CD8-positive, alpha-beta memory T cell (primary cell): ENCODE data around the gene OR8K5. TPM values are rescaled to one million over a fixed set of nuclear protein-coding genes. Genes with fewer than 3 reads are reported as not detected.

Experiments used
- CTCF ChIA-PET: fragments of 350-600 bp; sonication (Branson Sonifier 250); formaldehyde crosslinking; loops from one replicate; lab custom pipeline; 2021; ENCODE audit warnings: antibody characterized with exemption; lab: Charles Lee
- POLR2A ChIA-PET: fragments of 350-600 bp; sonication (Branson Sonifier 250); formaldehyde crosslinking; loops from one replicate; lab custom pipeline; 2021; ENCODE audit warnings: antibody characterized with exemption; lab: Charles Lee
- DNase-seq, 5 donors: peaks; one replicate each; pipeline versions ENCODE4 v3.0.0 to v3.0.0-alpha.2; 2020 to 2022; ENCODE audit warnings: mixed read lengths in 1 of 5
- H3K27ac ChIP-seq: one replicate; pipeline ENCODE4 v1.7.0; 2013; ENCODE audit warnings: low read depth, mild to moderate bottlenecking, low read length, moderate library complexity
- H3K27me3 ChIP-seq: 2 replicates; pipeline ENCODE4 v1.7.0; 2013; ENCODE audit warnings: low read length, mild to moderate bottlenecking; ENCODE audit not compliant: insufficient read depth, poor library complexity, severe bottlenecking
- H3K36me3 ChIP-seq: 2 replicates; pipeline ENCODE4 v1.7.0; 2013; ENCODE audit warnings: mild to moderate bottlenecking, low read length, moderate library complexity; ENCODE audit not compliant: insufficient read depth
- H3K4me1 ChIP-seq: 2 replicates; pipeline ENCODE4 v1.7.0; 2013; ENCODE audit warnings: mild to moderate bottlenecking, low read length, moderate library complexity; ENCODE audit not compliant: insufficient read depth
- H3K4me3 ChIP-seq: 2 replicates; pipeline ENCODE4 v1.7.0; 2013; ENCODE audit warnings: mild to moderate bottlenecking, low read length
- H3K9me3 ChIP-seq: 2 replicates; pipeline ENCODE4 v1.7.0; 2013; ENCODE audit warnings: mild to moderate bottlenecking, low read length
- H3K27ac Mint-ChIP-seq, 8 donors: one replicate each; pipeline ENCODE4 v1.8.0; 2020 to 2021; ENCODE audit warnings: mixed read lengths in 8 of 8, mild to moderate bottlenecking in 6 of 8, inconsistent platforms in 3 of 8, moderate library complexity in 3 of 8
- H3K27me3 Mint-ChIP-seq, 2 donors: one replicate each; pipeline ENCODE4 v1.8.0; 2020 to 2021; ENCODE audit warnings: mixed read lengths in 2 of 2, mild to moderate bottlenecking in 1 of 2, moderate library complexity in 1 of 2
- H3K36me3 Mint-ChIP-seq, 3 donors: one replicate each; pipeline ENCODE4 v1.8.0; 2020 to 2021; ENCODE audit warnings: mixed read lengths in 3 of 3, inconsistent platforms in 1 of 3, mild to moderate bottlenecking in 1 of 3
- H3K4me1 Mint-ChIP-seq, 3 donors: one replicate each; pipeline ENCODE4 v1.8.0; 2020 to 2021; ENCODE audit warnings: mixed read lengths in 3 of 3, inconsistent platforms in 1 of 3, mild to moderate bottlenecking in 1 of 3
- H3K4me3 Mint-ChIP-seq, 7 donors: one replicate each; pipeline ENCODE4 v1.8.0; 2020 to 2021; ENCODE audit warnings: mixed read lengths in 7 of 7, mild to moderate bottlenecking in 6 of 7, moderate library complexity in 4 of 7, inconsistent platforms in 2 of 7
- H3K9me3 Mint-ChIP-seq, 5 donors: one replicate each; pipeline ENCODE4 v1.8.0; 2020 to 2022; ENCODE audit warnings: mixed read lengths in 5 of 5, mild to moderate bottlenecking in 3 of 5, moderate library complexity in 2 of 5, inconsistent platforms in 1 of 5
- polyA plus RNA-seq: library from polyadenylated mRNA; unstranded; fragments of 300-500 nt; fragmentation: Illumina TruSeq; gene quantifications from one replicate; pipeline ENCODE4 v1.2.3, GENCODE V29; 2021
- total RNA-seq, 2 experiments: library from RNA; stranded (reverse); gene quantifications; one replicate each; pipeline ENCODE4 v1.2.3, GENCODE V29; 2021

The OR8K5 gene, protein sequence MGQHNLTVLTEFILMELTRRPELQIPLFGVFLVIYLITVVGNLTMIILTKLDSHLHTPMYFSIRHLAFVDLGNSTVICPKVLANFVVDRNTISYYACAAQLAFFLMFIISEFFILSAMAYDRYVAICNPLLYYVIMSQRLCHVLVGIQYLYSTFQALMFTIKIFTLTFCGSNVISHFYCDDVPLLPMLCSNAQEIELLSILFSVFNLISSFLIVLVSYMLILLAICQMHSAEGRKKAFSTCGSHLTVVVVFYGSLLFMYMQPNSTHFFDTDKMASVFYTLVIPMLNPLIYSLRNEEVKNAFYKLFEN
- not detected for total RNA-seq
- polyA plus RNA-seq, result not detected

DNA sequence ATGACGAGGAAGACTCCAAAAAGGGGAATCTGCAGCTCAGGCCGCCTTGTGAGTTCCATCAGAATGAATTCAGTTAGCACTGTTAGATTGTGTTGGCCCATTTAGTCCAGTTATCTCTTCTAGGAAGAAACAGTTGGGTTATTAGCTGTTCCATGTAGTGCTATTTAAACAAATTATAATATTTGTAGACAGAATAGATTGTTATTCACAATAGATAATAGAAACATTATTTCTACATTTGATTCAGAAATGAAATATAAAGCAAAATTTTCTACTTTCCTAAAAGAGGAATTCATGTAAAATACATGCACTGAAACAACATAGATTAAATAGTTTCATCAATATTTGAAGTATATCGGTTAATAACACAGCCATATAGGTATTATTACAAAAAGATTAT, at the start of gene OR8K5:
TSS of gene OR8K5 (minus strand) at position 101 of the 400 bp plus-strand sequence. CDS start at position 101, 0 bp downstream.
- H3K27me3 Mint-ChIP-seq, result no peaks in the 10 kb centered on the region
- Histone ChIP-seq H3K4me1 (no peaks in the 10 kb centered on the region), H3K27me3 (no peaks in the 10 kb centered on the region), H3K27ac (no peak within 1 kb of the TSS), H3K4me3 (no peak within 1 kb of the TSS), H3K36me3 (no peaks in the 10 kb centered on the region), H3K9me3 (no peaks in the 10 kb centered on the region)
- H3K27ac Mint-ChIP-seq, result no peak within 1 kb of the TSS
- no peaks in the 10 kb centered on the region for H3K4me1 Mint-ChIP-seq
- H3K36me3 Mint-ChIP-seq, result no peaks in the 10 kb centered on the region
- no peak within 1 kb of the TSS for H3K4me3 Mint-ChIP-seq
- POLR2A ChIA-PET, result no interaction called here
- no peak for DNase-seq
- CTCF ChIA-PET, result no interaction called here
- peaks cover 12 to 44% (median 19%) of the 10 kb centered on the region in 5 donors for H3K9me3 Mint-ChIP-seq

DNA sequence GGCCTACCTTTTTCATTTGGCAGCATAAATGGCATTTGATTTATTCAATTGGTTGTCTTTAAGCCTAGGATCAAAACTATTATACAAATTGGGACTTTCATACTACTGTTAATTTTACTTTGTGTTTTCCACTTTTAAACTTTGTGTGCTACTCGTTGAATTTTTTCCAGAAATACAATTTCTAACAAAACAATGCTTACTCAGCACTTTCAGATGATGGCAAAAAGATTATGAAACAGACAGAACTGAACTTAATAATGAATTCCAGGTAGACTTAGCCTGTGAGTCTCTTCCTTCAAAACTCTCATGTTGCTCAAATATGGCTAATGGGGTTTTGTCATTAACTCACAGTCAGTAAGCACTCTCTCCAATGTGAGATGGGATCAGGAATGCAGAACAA, 47.7 kb upstream of the OR8K5 start:
- Histone ChIP-seq H3K4me3 (no peak overlapping the region), H3K27ac (no peak overlapping the region), H3K4me1 (no peaks in the 10 kb centered on the region), H3K9me3 (no peaks in the 10 kb centered on the region), H3K36me3 (no peaks in the 10 kb centered on the region), H3K27me3 (no peaks in the 10 kb centered on the region)
- POLR2A ChIA-PET, result no interaction called here
- H3K9me3 Mint-ChIP-seq, result peaks cover 7 to 48% (median 13%) of the 10 kb centered on the region in 5 donors
- no peak overlapping the region for H3K4me3 Mint-ChIP-seq
- no peaks in the 10 kb centered on the region for H3K27me3 Mint-ChIP-seq
- CTCF ChIA-PET, result no interaction called here
- DNase-seq, result no peak
- H3K27ac Mint-ChIP-seq, result no peak overlapping the region
- no peaks in the 10 kb centered on the region for H3K36me3 Mint-ChIP-seq
- H3K4me1 Mint-ChIP-seq, result no peaks in the 10 kb centered on the region

DNA sequence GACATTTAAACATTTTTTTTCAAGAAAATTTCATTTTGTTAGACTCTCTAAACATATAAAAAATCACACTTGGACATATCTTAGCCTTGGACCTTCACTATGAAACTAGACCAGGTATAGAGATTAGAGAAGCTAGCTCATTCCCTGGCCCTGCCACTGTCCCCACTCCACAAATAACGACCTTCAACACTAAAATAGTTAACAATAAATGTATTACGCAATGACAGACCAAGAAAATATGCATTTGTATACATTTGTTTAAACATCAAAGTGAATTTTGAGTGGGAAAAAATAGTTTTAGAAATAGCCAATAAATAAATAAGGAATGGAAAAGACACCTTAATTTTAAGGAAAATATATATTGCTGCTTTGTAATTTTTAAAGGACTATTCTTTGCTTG, 37.2 kb upstream of the OR8K5 start:
- peaks cover 3 to 29% (median 7%) of the 10 kb centered on the region in 5 donors for H3K9me3 Mint-ChIP-seq
- H3K36me3 Mint-ChIP-seq, result no peaks in the 10 kb centered on the region
- ChIA-PET POLR2A (no interaction called here), CTCF (no interaction called here)
- Histone ChIP-seq H3K4me3 (no peak overlapping the region), H3K27me3 (no peaks in the 10 kb centered on the region), H3K9me3 (no peaks in the 10 kb centered on the region), H3K27ac (no peak overlapping the region), H3K36me3 (no peaks in the 10 kb centered on the region), H3K4me1 (no peaks in the 10 kb centered on the region)
- H3K4me1 Mint-ChIP-seq, result no peaks in the 10 kb centered on the region
- DNase-seq, result no peak
- no peak overlapping the region for H3K27ac Mint-ChIP-seq
- H3K27me3 Mint-ChIP-seq, result no peaks in the 10 kb centered on the region
- H3K4me3 Mint-ChIP-seq, result no peak overlapping the region

DNA sequence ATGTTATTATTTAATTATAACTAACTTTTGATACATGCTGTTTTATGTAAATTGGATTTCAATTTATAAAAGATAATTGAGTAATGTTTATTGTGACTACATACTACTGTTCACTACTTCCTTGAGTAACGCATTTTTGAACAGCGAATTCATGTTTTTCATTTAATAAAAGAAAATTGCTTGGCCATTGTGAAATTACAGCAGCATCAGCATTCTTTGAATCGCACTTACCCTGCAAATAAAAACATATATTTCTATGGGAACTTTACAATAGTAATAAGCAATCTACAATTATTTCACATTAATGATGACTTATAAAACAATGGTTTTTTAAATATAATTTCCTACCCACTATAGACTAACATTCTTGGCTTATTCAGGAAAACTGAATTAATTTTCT, 36.6 kb upstream of the OR8K5 start:
- CTCF ChIA-PET, result no interaction called here
- H3K4me1 Mint-ChIP-seq, result no peaks in the 10 kb centered on the region

DNA sequence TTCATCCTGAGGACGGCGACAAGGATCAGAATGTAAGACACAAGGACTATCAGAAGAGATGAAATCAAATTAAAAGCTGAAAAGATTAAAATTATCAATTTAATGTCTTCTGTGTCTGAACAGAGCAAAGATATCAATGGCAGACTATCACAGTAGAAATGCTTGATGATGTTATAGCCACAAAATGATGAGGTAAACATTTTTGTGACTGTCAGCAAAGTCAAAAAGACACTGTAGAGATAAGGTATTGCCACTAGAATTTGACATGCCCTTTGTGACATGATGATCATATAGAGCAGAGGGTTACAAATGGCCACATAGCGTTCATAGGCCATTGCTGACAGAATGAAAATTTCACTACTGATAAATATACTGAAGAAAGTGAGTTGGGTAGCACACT, 28.5 kb upstream of the OR8K5 start:
- H3K36me3 ChIP-seq, result no peaks in the 10 kb centered on the region
- no peak overlapping the region for H3K4me3 Mint-ChIP-seq
- CTCF ChIA-PET, result no interaction called here
- H3K4me1 ChIP-seq, result no peaks in the 10 kb centered on the region
- POLR2A ChIA-PET, result no interaction called here
- H3K27ac Mint-ChIP-seq, result no peak overlapping the region
- no peaks in the 10 kb centered on the region for H3K27me3 ChIP-seq
- no peaks in the 10 kb centered on the region for H3K36me3 Mint-ChIP-seq
- H3K27me3 Mint-ChIP-seq, result no peaks in the 10 kb centered on the region
- no peaks in the 10 kb centered on the region for H3K9me3 ChIP-seq
- H3K27ac ChIP-seq, result no peak overlapping the region
- peaks cover 5 to 49% (median 8%) of the 10 kb centered on the region in 5 donors for H3K9me3 Mint-ChIP-seq
- no peaks in the 10 kb centered on the region for H3K4me1 Mint-ChIP-seq
- H3K4me3 ChIP-seq, result no peak overlapping the region
- DNase-seq, result no peak

More for the DNA sequence above, 36.6 kb upstream of the OR8K5 start:
- no peaks in the 10 kb centered on the region for H3K27me3 Mint-ChIP-seq
- H3K9me3 Mint-ChIP-seq, result peaks cover 3 to 33% (median 7%) of the 10 kb centered on the region in 5 donors
- H3K27ac ChIP-seq, result no peak overlapping the region
- H3K4me1 ChIP-seq, result no peaks in the 10 kb centered on the region
- no peaks in the 10 kb centered on the region for H3K36me3 Mint-ChIP-seq
- H3K27me3 ChIP-seq, result no peaks in the 10 kb centered on the region
- no peak overlapping the region for H3K4me3 Mint-ChIP-seq
- H3K9me3 ChIP-seq, result no peaks in the 10 kb centered on the region
- H3K36me3 ChIP-seq, result no peaks in the 10 kb centered on the region
- POLR2A ChIA-PET, result no interaction called here
- DNase-seq, result no peak
- no peak overlapping the region for H3K27ac Mint-ChIP-seq
- no peak overlapping the region for H3K4me3 ChIP-seq

DNA sequence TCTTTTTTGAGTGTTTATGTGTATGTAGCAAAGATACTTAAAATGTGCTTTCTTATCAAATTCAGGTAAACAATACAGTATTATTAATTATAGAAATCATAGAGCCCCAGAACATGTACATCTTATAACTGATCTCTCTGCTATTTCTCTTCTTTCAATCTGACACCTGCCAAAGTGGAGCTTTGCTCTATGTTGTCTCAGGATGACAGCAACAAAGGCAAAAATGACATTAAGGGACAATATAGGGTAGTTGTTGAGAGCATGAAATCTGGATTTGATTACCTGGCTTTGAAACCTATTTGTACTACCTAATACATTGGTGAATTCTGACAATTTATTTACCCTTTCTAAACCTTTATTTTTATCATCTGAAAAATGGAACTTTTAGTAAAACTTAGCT, 23.3 kb upstream of the OR8K5 start:
- H3K4me3 ChIP-seq, result no peak overlapping the region
- no peaks in the 10 kb centered on the region for H3K4me1 ChIP-seq
- no peaks in the 10 kb centered on the region for H3K27me3 ChIP-seq
- no peak overlapping the region for H3K27ac Mint-ChIP-seq
- H3K36me3 Mint-ChIP-seq, result no peaks in the 10 kb centered on the region
- H3K27me3 Mint-ChIP-seq, result no peaks in the 10 kb centered on the region
- no peak for DNase-seq
- no peaks in the 10 kb centered on the region for H3K9me3 ChIP-seq
- POLR2A ChIA-PET, result no interaction called here
- no peak overlapping the region for H3K27ac ChIP-seq
- peaks cover 5 to 60% (median 17%) of the 10 kb centered on the region in 5 donors for H3K9me3 Mint-ChIP-seq
- no peaks in the 10 kb centered on the region for H3K4me1 Mint-ChIP-seq
- CTCF ChIA-PET, result no interaction called here
- H3K4me3 Mint-ChIP-seq, result no peak overlapping the region
- no peaks in the 10 kb centered on the region for H3K36me3 ChIP-seq

DNA sequence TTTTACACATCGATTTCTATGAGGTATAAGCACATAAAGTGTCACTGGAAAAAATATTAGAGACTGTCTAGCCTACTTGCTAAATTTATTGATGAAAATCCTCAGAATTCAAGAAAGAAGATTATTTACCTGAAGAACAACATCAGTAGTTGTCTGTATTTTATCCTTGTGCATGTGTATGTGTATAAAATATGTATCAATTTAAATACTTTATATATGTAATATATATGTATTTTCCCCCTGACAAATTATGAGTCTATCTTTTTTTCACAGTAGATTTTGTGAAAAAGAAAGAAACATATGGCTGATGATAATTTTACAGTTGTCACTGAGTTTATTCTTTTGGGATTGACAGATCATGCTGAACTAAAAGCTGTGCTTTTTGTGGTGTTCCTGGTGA, 16.2 kb upstream of the OR8K5 start, which contains the start of gene OR5J2:
TSS of gene OR5J2 (plus strand) at position 301 of the 400 bp plus-strand sequence. CDS start at position 301, 0 bp downstream.
- Histone ChIP-seq H3K4me3 (no peak within 1 kb of the TSS), H3K27me3 (no peaks in the 10 kb centered on the region), H3K4me1 (no peaks in the 10 kb centered on the region), H3K36me3 (no peaks in the 10 kb centered on the region), H3K9me3 (no peaks in the 10 kb centered on the region), H3K27ac (no peak within 1 kb of the TSS)
- ChIA-PET POLR2A (no interaction called here), CTCF (no interaction called here)
- Mint-ChIP-seq H3K4me1 (no peaks in the 10 kb centered on the region), H3K9me3 (peaks cover 4 to 26% (median 17%) of the 10 kb centered on the region in 5 donors), H3K27ac (no peak within 1 kb of the TSS), H3K27me3 (no peaks in the 10 kb centered on the region), H3K4me3 (no peak within 1 kb of the TSS), H3K36me3 (no peaks in the 10 kb centered on the region)
- no peak for DNase-seq

DNA sequence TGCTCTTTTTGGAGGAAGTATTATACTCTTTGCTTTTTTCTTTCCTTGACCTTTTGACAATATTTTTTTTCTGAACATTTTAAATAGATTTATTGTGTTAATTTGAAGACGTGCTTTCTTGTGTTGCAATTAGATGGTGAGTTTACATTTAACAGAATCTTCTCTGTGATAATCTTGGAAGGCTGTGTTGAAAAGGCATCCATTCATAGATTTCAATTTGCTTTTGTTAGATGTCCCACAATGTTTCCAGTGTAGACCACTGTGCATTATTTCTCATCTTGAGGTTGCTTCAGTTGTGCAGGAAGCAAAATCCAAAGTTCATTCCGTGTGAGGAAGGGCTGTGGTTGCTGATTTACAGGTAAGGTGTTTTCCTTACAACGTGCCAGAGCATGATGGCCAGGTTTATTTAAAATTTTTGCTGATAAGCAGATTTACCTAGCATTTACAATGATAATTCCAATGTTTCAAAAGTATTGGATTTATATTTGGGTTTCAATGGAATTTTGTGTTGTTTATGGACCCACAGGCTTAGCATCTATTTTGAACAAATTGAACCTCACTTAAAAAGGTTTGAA, 12.2 kb upstream of the OR8K5 start:
- Mint-ChIP-seq H3K9me3 (peaks cover 2 to 36% (median 16%) of the 10 kb centered on the region in 5 donors), H3K4me1 (no peaks in the 10 kb centered on the region), H3K27me3 (no peaks in the 10 kb centered on the region), H3K27ac (no peak overlapping the region), H3K36me3 (no peaks in the 10 kb centered on the region), H3K4me3 (no peak overlapping the region)
- no peak for DNase-seq
- POLR2A ChIA-PET, result no interaction called here
- Histone ChIP-seq H3K4me3 (no peak overlapping the region), H3K27ac (no peak overlapping the region), H3K4me1 (no peaks in the 10 kb centered on the region), H3K9me3 (no peaks in the 10 kb centered on the region), H3K36me3 (no peaks in the 10 kb centered on the region), H3K27me3 (no peaks in the 10 kb centered on the region)
- CTCF ChIA-PET, result no interaction called here
